ENCODE results near the gene INSC.

- no peak for TF ChIP-seq POLR2A (IDR thresholded peaks at IDR 0.05; ENCODE audit: low read depth, low read length)
- TF ChIP-seq POLR2AphosphoS5 (IDR thresholded peaks at IDR 0.05; ENCODE audit: low read depth, low read length) = no peak
Observed at GRCh38 chr11:15115686-15116085, 963 bp downstream of the INSC start.
